Measurements from ENCODE around the gene MBLAC1.

DNA sequence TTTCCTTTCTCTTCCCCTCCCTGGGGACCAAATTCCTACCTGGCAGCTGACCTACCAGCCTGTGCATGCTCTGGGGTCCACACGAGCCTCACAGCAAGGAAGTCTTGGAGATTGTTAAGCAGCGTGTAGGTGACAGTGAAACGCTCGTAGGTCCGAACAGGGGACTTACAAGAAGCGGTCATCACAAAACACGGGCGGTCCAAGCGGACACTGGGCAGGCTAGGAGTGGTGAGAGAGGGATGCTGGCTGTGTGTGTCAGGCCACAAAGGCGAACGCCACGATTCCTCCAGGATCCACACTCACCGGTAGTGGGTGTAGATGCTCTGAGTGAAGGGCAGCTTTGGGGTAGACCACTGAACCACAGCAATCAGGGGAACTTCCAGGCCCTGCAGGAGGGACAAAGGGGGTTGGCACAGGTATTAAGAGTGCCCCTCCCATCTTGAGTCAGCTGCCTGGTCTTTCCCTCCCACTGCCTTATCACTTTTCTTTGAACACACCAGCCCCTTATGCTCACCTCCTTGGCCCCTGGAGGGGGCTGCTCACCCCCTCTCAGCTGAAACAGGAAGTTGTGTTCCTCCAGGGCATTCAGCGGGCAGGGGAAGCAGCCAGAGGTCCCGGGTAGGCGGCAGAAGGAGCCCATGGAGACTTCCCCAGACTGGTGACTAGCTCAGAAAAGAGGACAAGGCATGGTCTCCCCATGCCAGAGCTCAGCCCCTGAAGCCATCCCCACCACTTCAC lies 29.7 kb downstream of the MBLAC1 start:
- TF ChIP-seq, protein P1, sequence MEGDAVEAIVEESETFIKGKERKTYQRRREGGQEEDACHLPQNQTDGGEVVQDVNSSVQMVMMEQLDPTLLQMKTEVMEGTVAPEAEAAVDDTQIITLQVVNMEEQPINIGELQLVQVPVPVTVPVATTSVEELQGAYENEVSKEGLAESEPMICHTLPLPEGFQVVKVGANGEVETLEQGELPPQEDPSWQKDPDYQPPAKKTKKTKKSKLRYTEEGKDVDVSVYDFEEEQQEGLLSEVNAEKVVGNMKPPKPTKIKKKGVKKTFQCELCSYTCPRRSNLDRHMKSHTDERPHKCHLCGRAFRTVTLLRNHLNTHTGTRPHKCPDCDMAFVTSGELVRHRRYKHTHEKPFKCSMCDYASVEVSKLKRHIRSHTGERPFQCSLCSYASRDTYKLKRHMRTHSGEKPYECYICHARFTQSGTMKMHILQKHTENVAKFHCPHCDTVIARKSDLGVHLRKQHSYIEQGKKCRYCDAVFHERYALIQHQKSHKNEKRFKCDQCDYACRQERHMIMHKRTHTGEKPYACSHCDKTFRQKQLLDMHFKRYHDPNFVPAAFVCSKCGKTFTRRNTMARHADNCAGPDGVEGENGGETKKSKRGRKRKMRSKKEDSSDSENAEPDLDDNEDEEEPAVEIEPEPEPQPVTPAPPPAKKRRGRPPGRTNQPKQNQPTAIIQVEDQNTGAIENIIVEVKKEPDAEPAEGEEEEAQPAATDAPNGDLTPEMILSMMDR (IDR thresholded peaks at IDR 0.05): no peak
- TF ChIP-seq, protein P2, sequence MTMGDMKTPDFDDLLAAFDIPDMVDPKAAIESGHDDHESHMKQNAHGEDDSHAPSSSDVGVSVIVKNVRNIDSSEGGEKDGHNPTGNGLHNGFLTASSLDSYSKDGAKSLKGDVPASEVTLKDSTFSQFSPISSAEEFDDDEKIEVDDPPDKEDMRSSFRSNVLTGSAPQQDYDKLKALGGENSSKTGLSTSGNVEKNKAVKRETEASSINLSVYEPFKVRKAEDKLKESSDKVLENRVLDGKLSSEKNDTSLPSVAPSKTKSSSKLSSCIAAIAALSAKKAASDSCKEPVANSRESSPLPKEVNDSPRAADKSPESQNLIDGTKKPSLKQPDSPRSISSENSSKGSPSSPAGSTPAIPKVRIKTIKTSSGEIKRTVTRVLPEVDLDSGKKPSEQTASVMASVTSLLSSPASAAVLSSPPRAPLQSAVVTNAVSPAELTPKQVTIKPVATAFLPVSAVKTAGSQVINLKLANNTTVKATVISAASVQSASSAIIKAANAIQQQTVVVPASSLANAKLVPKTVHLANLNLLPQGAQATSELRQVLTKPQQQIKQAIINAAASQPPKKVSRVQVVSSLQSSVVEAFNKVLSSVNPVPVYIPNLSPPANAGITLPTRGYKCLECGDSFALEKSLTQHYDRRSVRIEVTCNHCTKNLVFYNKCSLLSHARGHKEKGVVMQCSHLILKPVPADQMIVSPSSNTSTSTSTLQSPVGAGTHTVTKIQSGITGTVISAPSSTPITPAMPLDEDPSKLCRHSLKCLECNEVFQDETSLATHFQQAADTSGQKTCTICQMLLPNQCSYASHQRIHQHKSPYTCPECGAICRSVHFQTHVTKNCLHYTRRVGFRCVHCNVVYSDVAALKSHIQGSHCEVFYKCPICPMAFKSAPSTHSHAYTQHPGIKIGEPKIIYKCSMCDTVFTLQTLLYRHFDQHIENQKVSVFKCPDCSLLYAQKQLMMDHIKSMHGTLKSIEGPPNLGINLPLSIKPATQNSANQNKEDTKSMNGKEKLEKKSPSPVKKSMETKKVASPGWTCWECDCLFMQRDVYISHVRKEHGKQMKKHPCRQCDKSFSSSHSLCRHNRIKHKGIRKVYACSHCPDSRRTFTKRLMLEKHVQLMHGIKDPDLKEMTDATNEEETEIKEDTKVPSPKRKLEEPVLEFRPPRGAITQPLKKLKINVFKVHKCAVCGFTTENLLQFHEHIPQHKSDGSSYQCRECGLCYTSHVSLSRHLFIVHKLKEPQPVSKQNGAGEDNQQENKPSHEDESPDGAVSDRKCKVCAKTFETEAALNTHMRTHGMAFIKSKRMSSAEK (CRISPR knock-in tag; IDR thresholded peaks at IDR 0.05; ENCODE audit: borderline replicate concordance): no peak
- TF ChIP-seq, protein P3, sequence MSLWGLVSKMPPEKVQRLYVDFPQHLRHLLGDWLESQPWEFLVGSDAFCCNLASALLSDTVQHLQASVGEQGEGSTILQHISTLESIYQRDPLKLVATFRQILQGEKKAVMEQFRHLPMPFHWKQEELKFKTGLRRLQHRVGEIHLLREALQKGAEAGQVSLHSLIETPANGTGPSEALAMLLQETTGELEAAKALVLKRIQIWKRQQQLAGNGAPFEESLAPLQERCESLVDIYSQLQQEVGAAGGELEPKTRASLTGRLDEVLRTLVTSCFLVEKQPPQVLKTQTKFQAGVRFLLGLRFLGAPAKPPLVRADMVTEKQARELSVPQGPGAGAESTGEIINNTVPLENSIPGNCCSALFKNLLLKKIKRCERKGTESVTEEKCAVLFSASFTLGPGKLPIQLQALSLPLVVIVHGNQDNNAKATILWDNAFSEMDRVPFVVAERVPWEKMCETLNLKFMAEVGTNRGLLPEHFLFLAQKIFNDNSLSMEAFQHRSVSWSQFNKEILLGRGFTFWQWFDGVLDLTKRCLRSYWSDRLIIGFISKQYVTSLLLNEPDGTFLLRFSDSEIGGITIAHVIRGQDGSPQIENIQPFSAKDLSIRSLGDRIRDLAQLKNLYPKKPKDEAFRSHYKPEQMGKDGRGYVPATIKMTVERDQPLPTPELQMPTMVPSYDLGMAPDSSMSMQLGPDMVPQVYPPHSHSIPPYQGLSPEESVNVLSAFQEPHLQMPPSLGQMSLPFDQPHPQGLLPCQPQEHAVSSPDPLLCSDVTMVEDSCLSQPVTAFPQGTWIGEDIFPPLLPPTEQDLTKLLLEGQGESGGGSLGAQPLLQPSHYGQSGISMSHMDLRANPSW (CRISPR knock-in tag; conservative IDR thresholded peaks at IDR 0.05; ENCODE audit: low read depth): no peak
- TF ChIP-seq SMAD3 (CRISPR knock-in tag; IDR thresholded peaks at IDR 0.05; ENCODE audit: borderline replicate concordance): no peak
- TF ChIP-seq, protein P4, sequence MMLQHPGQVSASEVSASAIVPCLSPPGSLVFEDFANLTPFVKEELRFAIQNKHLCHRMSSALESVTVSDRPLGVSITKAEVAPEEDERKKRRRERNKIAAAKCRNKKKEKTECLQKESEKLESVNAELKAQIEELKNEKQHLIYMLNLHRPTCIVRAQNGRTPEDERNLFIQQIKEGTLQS (CRISPR knock-in tag; conservative IDR thresholded peaks at IDR 0.05): no peak
